PFSK-1 (cell line): ENCODE results near the gene TMEM59.

Experiments used
- FOXP2 ChIP-seq: optimal IDR thresholded peaks from 2 replicates; pipeline ENCODE3; 2011; ENCODE audit warnings: borderline replicate concordance, control low read depth, inconsistent platforms; ENCODE audit not compliant: insufficient read depth; ENCODE audit errors: extremely low read length, extremely low read depth
- POLR2AphosphoS5 ChIP-seq: IDR thresholded peaks from 2 replicates; pipeline ENCODE4 v1.6.1; 2012; ENCODE audit warnings: low read depth, mild to moderate bottlenecking, control low read depth, low read length, moderate library complexity
- REST ChIP-seq, 2 experiments: IDR thresholded peaks; 2 replicates each; pipeline versions ENCODE4 v1.6.1 to v1.8.0; 2011 to 2012; ENCODE audit warnings: low read depth in 2 of 2, low read length in 2 of 2, control low read depth in 1 of 2, inconsistent platforms in 1 of 2, mild to moderate bottlenecking in 1 of 2, moderate library complexity in 1 of 2; ENCODE audit not compliant: insufficient read depth in 1 of 2
- SIN3A ChIP-seq: IDR thresholded peaks from 2 replicates; pipeline ENCODE4 v1.6.1; 2012; ENCODE audit warnings: mild to moderate bottlenecking, low read length, moderate library complexity, borderline replicate concordance; ENCODE audit not compliant: insufficient read depth
- TAF1 ChIP-seq: IDR thresholded peaks from 2 replicates; pipeline ENCODE4 v1.6.1; 2012; ENCODE audit warnings: low read length, control low read depth, borderline replicate concordance; ENCODE audit not compliant: insufficient read depth

- no peak for TF ChIP-seq FOXP2
- no peak for TF ChIP-seq SIN3A
- no peak for TF ChIP-seq POLR2AphosphoS5
- TF ChIP-seq REST (IDR thresholded peaks at IDR 0.05; ENCODE audit: insufficient read depth in 1 of 2, low read depth in 2 of 2, low read length in 2 of 2): no peak
- TF ChIP-seq TAF1: no peak
Observed at GRCh38 chr1:54091666-54092065, 38.7 kb upstream of the TMEM59 start.
